GM23248 (cell line): Measurements from ENCODE around the gene OR8B8. TPM values are rescaled to one million over a fixed set of nuclear protein-coding genes. Genes with fewer than 3 reads are reported as not detected.

Experiments used
- DNase-seq: peaks from one replicate; pipeline ENCODE4 v3.0.0-alpha.2; 2015
- H2AFZ ChIP-seq: fragments of 200-600 bp; sonication (generic); 2 replicates; pipeline ENCODE4 v1.6.1; 2016; ENCODE audit warnings: antibody characterized with exemption
- H3F3A ChIP-seq: fragments of 200-600 bp; sonication (generic); 2 replicates; pipeline ENCODE4 v1.6.1; 2016; ENCODE audit warnings: mild to moderate bottlenecking, antibody characterized with exemption, mixed run types; ENCODE audit not compliant: insufficient read depth
- H3K27ac ChIP-seq: fragments of 200-600 bp; sonication (generic); 2 replicates; pipeline ENCODE4 v1.5.1; 2016; ENCODE audit warnings: mild to moderate bottlenecking
- H3K27me3 ChIP-seq: fragments of 200-600 bp; sonication (generic); replicated peaks from 2 replicates; pipeline ENCODE4 v1.6.1; 2016; ENCODE audit warnings: mild to moderate bottlenecking; ENCODE audit not compliant: insufficient read depth
- H3K36me3 ChIP-seq: fragments of 200-600 bp; sonication (generic); 2 replicates; pipeline ENCODE4 v1.6.1; 2016; ENCODE audit warnings: low read depth, mild to moderate bottlenecking
- H3K4me1 ChIP-seq: fragments of 200-600 bp; sonication (generic); 2 replicates; pipeline ENCODE4 v1.6.1; 2016; ENCODE audit warnings: mild to moderate bottlenecking; ENCODE audit not compliant: insufficient read depth
- H3K4me2 ChIP-seq: fragments of 200-600 bp; sonication (generic); one replicate; pipeline ENCODE4 v1.6.1; 2016; ENCODE audit warnings: mild to moderate bottlenecking; ENCODE audit not compliant: unreplicated experiment
- H3K4me3 ChIP-seq: fragments of 200-600 bp; sonication (generic); 2 replicates; pipeline ENCODE4 v1.5.1; 2016; ENCODE audit warnings: mild to moderate bottlenecking
- H3K79me2 ChIP-seq: fragments of 200-600 bp; sonication (generic); 2 replicates; pipeline ENCODE4 v1.6.1; 2016; ENCODE audit warnings: mild to moderate bottlenecking; ENCODE audit not compliant: insufficient read depth
- H3K9ac ChIP-seq: fragments of 200-600 bp; sonication (generic); 2 replicates; pipeline ENCODE4 v1.6.1; 2016; ENCODE audit warnings: mild to moderate bottlenecking
- H3K9me2 ChIP-seq: fragments of 200-600 bp; sonication (generic); 2 replicates; pipeline ENCODE4 v1.6.1; 2016; ENCODE audit warnings: mixed run types, mild to moderate bottlenecking, moderate library complexity; ENCODE audit not compliant: insufficient read depth
- H3K9me3 ChIP-seq: fragments of 200-600 bp; sonication (generic); one replicate; pipeline ENCODE4 v1.6.1; 2017; ENCODE audit warnings: low read depth
- H4K20me1 ChIP-seq: fragments of 200-600 bp; sonication (generic); 2 replicates; pipeline ENCODE4 v1.6.0; 2016; ENCODE audit not compliant: insufficient read depth
- EZH2 ChIP-seq: fragments of 200-600 bp; sonication (generic); IDR thresholded peaks from 2 replicates; pipeline ENCODE4 v1.6.1; 2018; ENCODE audit warnings: antibody characterized with exemption, mild to moderate bottlenecking; ENCODE audit not compliant: insufficient read depth, poor library complexity, severe bottlenecking
- EZH2phosphoT487 ChIP-seq: fragments of 200-600 bp; sonication (generic); IDR thresholded peaks from 2 replicates; pipeline ENCODE4 v1.6.1; 2018; ENCODE audit warnings: antibody characterized with exemption, moderate library complexity, mild to moderate bottlenecking, low read depth; ENCODE audit not compliant: insufficient read depth
- WGBS, 2 experiments: methylation state at CpG; one replicate each; pipeline ENCODE4 v1.1.6; 2015 to 2017; ENCODE audit warnings: low lambda C conversion rate in 2 of 2, low coverage in 1 of 2; ENCODE audit errors: missing lambda C conversion rate in 2 of 2; 5-methylcytosine and 5-hydroxymethylcytosine counted together
- in situ Hi-C: fragments of 300-500 bp; cut with MboI; formaldehyde crosslinking; loops from 2 replicates; pipeline ENCODE4 v1.15.0; 2020
- polyA plus RNA-seq: library from polyadenylated mRNA; unstranded; fragments of >200 nt; fragmentation: Nextera tagmentation; extraction: Ambion mirVana; gene quantifications from 2 replicates; pipeline ENCODE4 v1.2.1, GENCODE V29; 2016
- total RNA-seq: library from RNA; depleted of rRNA; stranded (reverse); fragments of >200 nt; shearing (Covaris generic); gene quantifications from 2 replicates; pipeline ENCODE4 v1.2.3, GENCODE V29; 2014

OR8B8 gene
- total and polyA plus RNA-seq, 2 experiments from 2014 or later: not detected

- no peaks in the 10 kb centered on the region for H3K27me3 ChIP-seq
Measured at GRCh38 chr11:124474079-124474478, 28.6 kb upstream of the OR8B8 start.

DNA sequence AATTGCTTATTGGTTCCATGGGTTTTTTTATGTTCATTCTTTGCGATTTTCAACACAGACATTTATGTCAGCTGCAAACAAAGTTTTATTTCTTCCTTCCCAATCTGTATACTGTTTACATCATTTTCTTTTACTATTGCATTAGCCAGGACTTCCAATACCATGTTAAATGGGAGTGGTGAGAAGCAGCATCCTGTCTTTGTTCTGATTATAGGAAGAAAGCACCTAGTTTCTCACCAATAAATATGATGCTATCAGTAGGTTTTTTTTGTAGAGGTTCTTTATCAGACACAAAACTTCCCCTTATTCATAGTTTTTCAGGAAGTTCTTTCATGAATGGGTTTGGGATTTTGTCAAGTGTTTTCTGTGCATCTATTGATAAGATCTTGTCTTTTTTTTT is 28.0 kb upstream of the OR8B8 start:
- no peak overlapping the region for H3K4me3 ChIP-seq
- no peak overlapping the region for H3K27ac ChIP-seq
- H3K9me3 ChIP-seq: no peaks in the 10 kb centered on the region
- TF ChIP-seq EZH2: no peak
- TF ChIP-seq EZH2phosphoT487: no peak
- H3K79me2 ChIP-seq: no peaks in the 10 kb centered on the region
- H3K4me1 ChIP-seq: no peaks in the 10 kb centered on the region
- no peaks in the 10 kb centered on the region for H3K36me3 ChIP-seq
- in situ Hi-C loops: no loop called here
- 9 to 17% methylated on average over 1 of the region's 1 CpG for WGBS, 2 experiments
- H3K27me3 ChIP-seq: no peaks in the 10 kb centered on the region
- H3K4me2 ChIP-seq: no peak overlapping the region
- no peaks in the 10 kb centered on the region for H3K9me2 ChIP-seq
- H3F3A ChIP-seq: no peaks in the 10 kb centered on the region
- no peak overlapping the region for H2AFZ ChIP-seq
- no peaks in the 10 kb centered on the region for H4K20me1 ChIP-seq
- DNase-seq: no peak
- H3K9ac ChIP-seq: no peak overlapping the region

More at GRCh38 chr11:124474079-124474478, 28.6 kb upstream of the OR8B8 start:
- H2AFZ ChIP-seq: no peak overlapping the region
- in situ Hi-C loops: no loop called here
- TF ChIP-seq EZH2 (no peak), EZH2phosphoT487 (no peak)
- H3K79me2 ChIP-seq: no peaks in the 10 kb centered on the region
- DNase-seq: no peak
- no peak overlapping the region for H3K4me2 ChIP-seq
- no peaks in the 10 kb centered on the region for H3K9me3 ChIP-seq
- no peaks in the 10 kb centered on the region for H4K20me1 ChIP-seq
- H3K9ac ChIP-seq: no peak overlapping the region
- WGBS, 2 experiments: 13 to 37% methylated on average over 1 of the region's 1 CpG
- H3K9me2 ChIP-seq: no peaks in the 10 kb centered on the region
- H3K4me1 ChIP-seq: no peaks in the 10 kb centered on the region
- no peaks in the 10 kb centered on the region for H3K36me3 ChIP-seq
- H3F3A ChIP-seq: no peaks in the 10 kb centered on the region
- H3K27ac ChIP-seq: no peak overlapping the region
- H3K4me3 ChIP-seq: no peak overlapping the region

DNA sequence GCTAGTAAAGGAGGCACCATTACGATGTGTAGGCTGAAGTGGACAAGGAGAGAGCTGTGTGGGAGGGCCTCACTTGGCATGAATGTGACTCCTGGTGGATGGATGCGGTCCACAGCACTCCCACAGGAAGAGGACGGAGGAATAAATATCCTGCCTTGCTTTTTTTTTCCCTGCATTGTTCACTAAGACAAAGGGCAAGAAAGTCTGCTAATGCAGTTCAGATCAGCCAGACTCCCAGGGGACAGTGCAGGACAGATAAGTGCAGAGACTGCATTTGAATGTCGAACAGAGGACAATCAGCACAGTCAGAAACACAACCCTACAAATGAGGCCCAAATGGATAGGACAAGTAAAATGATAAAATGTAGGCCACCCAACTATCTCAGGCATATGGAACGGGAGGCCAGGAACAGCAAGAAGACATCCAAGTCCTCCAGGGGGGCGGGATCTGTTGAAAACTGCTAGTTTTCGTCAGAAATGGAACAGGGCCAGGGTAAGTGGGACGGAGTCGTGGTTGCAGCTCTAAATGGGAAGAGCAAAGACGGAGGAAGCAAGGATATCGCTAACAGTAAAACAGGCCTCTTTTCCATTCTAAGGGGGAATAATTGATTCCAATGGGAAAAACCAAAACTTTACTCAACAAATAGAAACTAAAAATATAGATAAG is 25.2 kb upstream of the OR8B8 start:
- no peaks in the 10 kb centered on the region for H3F3A ChIP-seq
- no peak overlapping the region for H3K9ac ChIP-seq
- H3K4me1 ChIP-seq: no peaks in the 10 kb centered on the region
- in situ Hi-C loops: no loop called here
- H3K36me3 ChIP-seq: no peaks in the 10 kb centered on the region
- 37 to 43% methylated on average over 11 of the region's 11 CpGs for WGBS, 2 experiments
- H4K20me1 ChIP-seq: no peaks in the 10 kb centered on the region
- no peak overlapping the region for H3K4me2 ChIP-seq
- no peaks in the 10 kb centered on the region for H3K9me3 ChIP-seq
- H3K4me3 ChIP-seq: no peak overlapping the region
- DNase-seq: no peak
- H3K79me2 ChIP-seq: no peaks in the 10 kb centered on the region
- no peak for TF ChIP-seq EZH2
- no peak for TF ChIP-seq EZH2phosphoT487
- H3K27me3 ChIP-seq: no peaks in the 10 kb centered on the region
- no peak overlapping the region for H3K27ac ChIP-seq
- no peak overlapping the region for H2AFZ ChIP-seq
- no peaks in the 10 kb centered on the region for H3K9me2 ChIP-seq

DNA sequence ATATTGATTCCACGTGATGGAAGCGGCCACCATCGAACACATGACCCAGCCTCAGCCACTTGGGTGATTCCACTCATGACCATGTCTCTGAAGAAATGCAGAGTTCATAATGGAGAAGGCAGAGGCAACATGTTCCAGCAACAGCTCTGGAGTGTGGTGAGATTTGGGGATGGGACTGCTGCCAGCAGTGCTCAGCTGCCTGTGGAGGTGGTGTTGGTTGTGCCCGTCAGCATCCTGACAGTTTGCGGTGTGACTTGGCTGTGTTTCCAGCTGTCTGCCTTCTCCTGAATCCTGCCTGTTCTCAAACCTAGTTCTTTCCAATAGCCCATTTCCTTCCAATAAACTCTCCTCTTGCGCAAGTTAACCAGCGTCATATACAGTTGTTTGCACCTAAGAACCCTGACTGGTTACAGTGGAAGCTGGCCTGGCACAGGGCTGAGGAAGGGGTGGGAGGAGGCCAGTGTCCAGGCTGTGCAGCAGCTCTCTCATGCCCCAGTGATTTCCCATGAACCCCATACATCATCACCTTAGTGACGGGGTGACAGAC is 22.0 kb upstream of the OR8B8 start:
- in situ Hi-C loops: no loop called here
- Histone ChIP-seq H3K4me2 (no peak overlapping the region), H4K20me1 (no peaks in the 10 kb centered on the region), H3K36me3 (no peaks in the 10 kb centered on the region), H3K27me3 (no peaks in the 10 kb centered on the region), H3K4me1 (no peaks in the 10 kb centered on the region), H2AFZ (no peak overlapping the region), H3K9ac (no peak overlapping the region), H3K9me3 (no peaks in the 10 kb centered on the region), H3K27ac (no peak overlapping the region), H3K79me2 (no peaks in the 10 kb centered on the region), H3K9me2 (no peaks in the 10 kb centered on the region), H3F3A (no peaks in the 10 kb centered on the region), H3K4me3 (no peak overlapping the region)
- 46 to 50% methylated on average over 8 of the region's 8 CpGs for WGBS, 2 experiments
- TF ChIP-seq EZH2 (no peak), EZH2phosphoT487 (no peak)
- no peak for DNase-seq
